H1 (cell line): ENCODE results near the gene CTIF. TPM values are rescaled to one million over a fixed set of nuclear protein-coding genes. Genes with fewer than 3 reads are reported as not detected.

ENCODE experiments used
- RXRA ChIP-seq: IDR thresholded peaks from 2 replicates; pipeline ENCODE4 v1.6.1; 2011; ENCODE audit warnings: low read depth, mild to moderate bottlenecking, low read length, moderate library complexity; ENCODE audit not compliant: insufficient read depth
- polyA plus RNA-seq, 7 experiments: library from polyadenylated mRNA; depleted of rRNA in 3 of 7; stranded (reverse) in 5 of 7; unstranded in 2 of 7; fragments of >200 nt in 5 of 7; fragments of 200-250 nt in 2 of 7; gene quantifications; 1 replicate in 5 of 7; 2 replicates in 1 of 7; 4 replicates in 1 of 7; pipeline versions ENCODE4 v1.2.1 to v1.2.3, GENCODE V29; 2011 to 2013; ENCODE audit warnings: missing spikeins in 2 of 7, mixed read lengths in 2 of 7
- total RNA-seq: library from RNA; stranded (reverse); fragmentation: NEBNext Ultra II Directional; extraction: Animal tissue kit (Norgen Biotek cat#: 25700); gene quantifications from 2 replicates; pipeline ENCODE4 v1.2.1, GENCODE V29; 2021

CTIF gene
- total and polyA plus RNA-seq, 2 of the 8 experiments (the other 6 are each of a cell fraction or from before 2014, with no cell fraction given) = 9.0 to 17.8 TPM

DNA sequence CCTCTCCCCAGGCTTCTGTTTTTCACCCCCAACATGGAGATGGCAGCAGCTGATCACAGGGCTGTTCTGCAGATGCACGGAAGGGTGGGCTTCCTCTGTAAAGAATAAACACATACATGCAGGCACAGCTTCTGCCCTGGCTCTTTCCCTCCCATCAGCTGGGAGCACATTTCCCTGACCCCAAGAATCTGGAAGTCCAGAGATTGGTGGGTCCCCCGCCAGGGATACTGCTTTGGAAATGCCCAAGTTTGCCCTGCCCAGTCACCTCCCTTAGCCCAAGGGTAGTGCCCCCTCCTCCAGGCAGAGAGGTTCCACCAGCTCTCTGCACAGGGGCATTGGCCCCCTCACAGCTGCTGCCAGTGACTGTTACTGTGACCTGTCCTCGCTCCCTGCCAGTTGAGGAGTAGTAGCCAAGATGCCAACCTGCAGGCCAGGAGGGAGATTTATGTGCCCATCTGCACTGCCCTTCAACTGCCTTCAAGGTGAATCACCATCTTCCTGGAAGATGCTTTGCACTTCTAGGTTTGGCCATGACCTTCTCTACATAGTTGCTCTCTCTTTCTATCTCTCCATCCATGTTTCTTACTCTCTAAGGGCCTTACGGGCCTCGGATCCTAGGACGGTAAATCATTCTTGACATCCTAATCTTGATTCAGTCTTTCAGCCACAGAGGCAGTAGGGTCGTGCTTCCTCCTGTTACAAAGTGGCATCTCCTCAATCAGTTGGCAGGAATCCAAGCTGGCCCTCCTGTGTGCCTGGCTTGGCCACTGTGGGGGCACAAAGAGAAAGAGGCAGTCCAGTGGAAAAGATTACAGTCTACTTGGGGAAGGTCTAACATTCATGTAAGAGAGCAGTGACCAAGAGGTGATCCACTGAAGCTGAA lies 121.8 kb downstream of the CTIF start (continued):
- TF ChIP-seq RXRA = no peak
